ENCODE measurements around the gene GPR68. TPM values are rescaled to one million over a fixed set of nuclear protein-coding genes. Genes with fewer than 3 reads are reported as not detected.

Gene GPR68
- total RNA-seq, 1 donor from 2014 or later: 0.58 TPM

DNA sequence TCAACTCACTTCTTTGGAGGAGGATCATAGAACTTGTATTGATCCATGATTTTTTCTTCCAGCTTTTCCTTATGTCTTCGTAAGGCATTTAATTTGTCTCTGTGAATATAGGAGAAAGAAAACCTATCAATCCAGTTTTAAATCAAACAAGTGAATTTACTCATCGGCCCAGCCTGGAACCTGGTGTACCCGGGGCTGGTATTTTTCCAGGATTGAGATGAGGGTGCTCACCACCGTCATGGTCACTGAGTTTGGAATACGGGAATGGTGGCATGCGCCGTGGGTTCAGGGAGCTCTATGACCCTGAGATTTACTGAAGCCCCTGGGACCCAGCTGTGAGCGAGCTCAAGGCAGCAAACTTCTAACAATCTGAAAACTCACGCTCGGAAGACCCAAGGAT lies 46.5 kb upstream of the GPR68 start:
- Mint-ChIP-seq H3K4me3 (no peak overlapping the region), H3K27me3 (no peaks in the 10 kb centered on the region), H3K9me3 (no peaks in the 10 kb centered on the region), H3K4me1 (ENCODE audit: unreplicated experiment) (peaks cover 4% of the 10 kb centered on the region), H3K36me3 (peaks cover 9% of the 10 kb centered on the region), H3K27ac (no peak overlapping the region)
- TF ChIP-seq, protein P1, sequence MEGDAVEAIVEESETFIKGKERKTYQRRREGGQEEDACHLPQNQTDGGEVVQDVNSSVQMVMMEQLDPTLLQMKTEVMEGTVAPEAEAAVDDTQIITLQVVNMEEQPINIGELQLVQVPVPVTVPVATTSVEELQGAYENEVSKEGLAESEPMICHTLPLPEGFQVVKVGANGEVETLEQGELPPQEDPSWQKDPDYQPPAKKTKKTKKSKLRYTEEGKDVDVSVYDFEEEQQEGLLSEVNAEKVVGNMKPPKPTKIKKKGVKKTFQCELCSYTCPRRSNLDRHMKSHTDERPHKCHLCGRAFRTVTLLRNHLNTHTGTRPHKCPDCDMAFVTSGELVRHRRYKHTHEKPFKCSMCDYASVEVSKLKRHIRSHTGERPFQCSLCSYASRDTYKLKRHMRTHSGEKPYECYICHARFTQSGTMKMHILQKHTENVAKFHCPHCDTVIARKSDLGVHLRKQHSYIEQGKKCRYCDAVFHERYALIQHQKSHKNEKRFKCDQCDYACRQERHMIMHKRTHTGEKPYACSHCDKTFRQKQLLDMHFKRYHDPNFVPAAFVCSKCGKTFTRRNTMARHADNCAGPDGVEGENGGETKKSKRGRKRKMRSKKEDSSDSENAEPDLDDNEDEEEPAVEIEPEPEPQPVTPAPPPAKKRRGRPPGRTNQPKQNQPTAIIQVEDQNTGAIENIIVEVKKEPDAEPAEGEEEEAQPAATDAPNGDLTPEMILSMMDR (conservative IDR thresholded peaks at IDR 0.05): no peak
- DNase-seq (ENCODE audit: extremely low spot score, unreplicated experiment): no peak

- H3K4me3 Mint-ChIP-seq: no peak overlapping the region
- H3K36me3 Mint-ChIP-seq: peaks cover 9% of the 10 kb centered on the region
- DNase-seq (ENCODE audit: extremely low spot score, unreplicated experiment): no peak
Observed at GRCh38 chr14:91289464-91289863, 45.0 kb upstream of the GPR68 start.

GRCh38 chr14:91288876-91289275 lies 44.4 kb upstream of the GPR68 start:
- TF ChIP-seq, protein P1 (conservative IDR thresholded peaks at IDR 0.05): no peak
- H3K36me3 Mint-ChIP-seq: peaks cover 9% of the 10 kb centered on the region
- H3K27me3 Mint-ChIP-seq: no peaks in the 10 kb centered on the region
- H3K9me3 Mint-ChIP-seq: no peaks in the 10 kb centered on the region
- DNase-seq (ENCODE audit: extremely low spot score, unreplicated experiment): no peak
- peaks cover 14% of the 10 kb centered on the region for H3K4me1 Mint-ChIP-seq (ENCODE audit: unreplicated experiment)
- no peak overlapping the region for H3K4me3 Mint-ChIP-seq
- H3K27ac Mint-ChIP-seq: no peak overlapping the region

More at GRCh38 chr14:91289464-91289863, 45.0 kb upstream of the GPR68 start:
- Mint-ChIP-seq H3K27ac (no peak overlapping the region), H3K27me3 (no peaks in the 10 kb centered on the region), H3K9me3 (no peaks in the 10 kb centered on the region), H3K4me1 (ENCODE audit: unreplicated experiment) (peaks cover 10% of the 10 kb centered on the region)
- TF ChIP-seq, protein P1 (conservative IDR thresholded peaks at IDR 0.05): no peak

DNA sequence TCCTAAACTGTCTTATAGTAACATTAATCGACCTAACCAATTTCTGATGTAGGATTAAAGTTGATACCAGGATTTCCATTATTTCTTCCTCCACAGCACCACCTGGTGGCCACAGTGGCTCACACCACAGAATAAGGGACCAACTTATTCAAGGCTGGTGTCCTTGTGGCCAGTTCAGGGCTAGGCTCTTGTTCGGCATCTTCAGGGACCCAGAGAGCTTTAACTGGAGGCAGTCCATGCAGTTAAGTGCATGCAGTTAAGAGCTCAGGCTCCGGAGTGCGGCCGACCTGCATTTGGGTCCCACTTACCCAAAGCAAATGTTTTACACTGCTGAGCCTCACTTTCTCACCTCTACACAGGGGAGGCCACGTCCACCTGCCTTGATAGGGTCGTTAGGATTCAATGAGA lies 42.0 kb upstream of the GPR68 start:
- peaks cover 7% of the 10 kb centered on the region for H3K36me3 Mint-ChIP-seq
- peaks cover 14% of the 10 kb centered on the region for H3K4me1 Mint-ChIP-seq (ENCODE audit: unreplicated experiment)
- no peak for DNase-seq (ENCODE audit: extremely low spot score, unreplicated experiment)
- H3K27ac Mint-ChIP-seq: no peak overlapping the region
- no peak overlapping the region for H3K4me3 Mint-ChIP-seq
- TF ChIP-seq, protein P1 (conservative IDR thresholded peaks at IDR 0.05): peak; percentile 97
- no peaks in the 10 kb centered on the region for H3K27me3 Mint-ChIP-seq
- no peaks in the 10 kb centered on the region for H3K9me3 Mint-ChIP-seq

DNA sequence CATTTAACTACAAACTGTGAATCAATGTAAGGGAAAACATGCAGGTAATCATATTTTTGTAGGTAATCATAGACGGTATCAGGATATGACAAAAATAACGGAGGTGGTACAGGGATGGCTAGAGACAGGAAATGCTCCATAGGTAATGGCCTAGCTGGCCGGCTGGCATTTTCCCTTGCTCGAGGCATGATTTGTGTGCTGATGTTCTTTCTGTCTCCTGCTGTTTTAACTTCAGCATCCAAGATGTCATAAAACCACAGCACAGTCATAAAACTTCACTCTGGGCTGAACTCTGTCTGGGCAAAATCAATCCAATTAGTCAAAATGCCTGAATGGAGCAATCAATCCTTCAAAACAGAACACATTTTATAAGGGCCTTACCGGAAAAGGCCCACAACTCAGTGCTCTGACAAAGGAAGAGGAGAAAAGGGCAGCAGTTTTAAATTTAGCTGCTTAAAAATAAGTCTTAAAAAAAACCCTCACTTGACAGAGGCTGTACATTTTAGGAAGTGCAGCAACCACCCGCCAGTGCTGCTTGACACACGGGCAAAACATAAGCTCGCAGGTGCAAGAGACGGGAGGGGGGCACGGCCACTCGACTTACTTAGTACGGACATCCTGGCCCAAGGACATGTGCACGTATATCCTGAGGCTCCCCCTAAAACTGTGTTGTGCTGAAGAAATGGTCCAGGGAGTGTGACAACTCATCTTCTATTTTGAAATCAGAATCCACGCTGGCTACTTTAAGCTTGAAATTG lies 40.5 kb upstream of the GPR68 start:
- no peak for DNase-seq (ENCODE audit: extremely low spot score, unreplicated experiment)
- no peak overlapping the region for H3K27ac Mint-ChIP-seq
- H3K9me3 Mint-ChIP-seq: no peaks in the 10 kb centered on the region
- H3K4me3 Mint-ChIP-seq: no peak overlapping the region
- no peaks in the 10 kb centered on the region for H3K27me3 Mint-ChIP-seq
- H3K4me1 Mint-ChIP-seq (ENCODE audit: unreplicated experiment): peaks cover 14% of the 10 kb centered on the region
- H3K36me3 Mint-ChIP-seq: peaks cover 7% of the 10 kb centered on the region
- TF ChIP-seq, protein P1 (conservative IDR thresholded peaks at IDR 0.05): no peak

Data from type B pancreatic cell (in vitro differentiated cells).